ENCODE results near the gene MYLK. TPM values are rescaled to one million over a fixed set of nuclear protein-coding genes. Genes with fewer than 3 reads are reported as not detected.

MYLK gene
- total RNA-seq, 1 donor from 2014 or later, result 2.6 TPM

GRCh38 chr3:123642182-123642956 lies 241.8 kb downstream of the MYLK start:
- TF ChIP-seq CTCF (IDR thresholded peaks at IDR 0.05; ENCODE audit: insufficient read depth, low read length, severe bottlenecking), result peak; percentile 92
- no peak overlapping the region for H3K4me3 ChIP-seq (ENCODE audit: low read depth, low read length)
- peak; percentile 76 for DNase-seq (ENCODE audit: low read depth)
- peak; percentile 76 for FAIRE-seq
- H3K27me3 ChIP-seq (ENCODE audit: control insufficient read depth, insufficient read depth, low read length), result no peaks in the 10 kb centered on the region
- no peaks in the 10 kb centered on the region for H3K36me3 ChIP-seq (ENCODE audit: control insufficient read depth, insufficient read depth, low read length)

DNA sequence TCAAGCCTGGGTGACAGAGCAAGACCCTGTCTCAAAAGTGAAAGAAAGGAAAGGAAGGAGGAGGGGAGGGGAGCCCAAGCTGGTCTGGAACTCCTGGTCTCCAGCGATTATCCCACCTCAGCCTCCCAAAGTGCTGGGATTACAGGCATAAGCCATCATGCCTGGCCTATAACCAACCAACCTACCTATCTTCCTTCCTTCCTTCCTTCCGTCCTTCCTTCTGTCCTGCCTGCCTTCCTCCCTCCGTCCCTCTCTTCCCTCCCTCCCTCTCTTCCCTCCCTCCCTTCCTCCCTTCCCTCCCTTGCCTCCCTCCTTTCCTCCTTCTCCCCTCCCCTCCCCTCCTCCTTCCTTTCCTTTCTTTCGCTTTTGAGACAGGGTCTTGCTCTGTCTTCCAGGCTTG lies 242.6 kb downstream of the MYLK start:
- no peaks in the 10 kb centered on the region for H3K27me3 ChIP-seq (ENCODE audit: control insufficient read depth, insufficient read depth, low read length)
- no peaks in the 10 kb centered on the region for H3K36me3 ChIP-seq (ENCODE audit: control insufficient read depth, insufficient read depth, low read length)
- FAIRE-seq (no peak), DNase-seq (ENCODE audit: low read depth) (no peak)
- TF ChIP-seq CTCF (IDR thresholded peaks at IDR 0.05; ENCODE audit: insufficient read depth, low read length, severe bottlenecking), result no peak
- H3K4me3 ChIP-seq (ENCODE audit: low read depth, low read length), result no peak overlapping the region

DNA sequence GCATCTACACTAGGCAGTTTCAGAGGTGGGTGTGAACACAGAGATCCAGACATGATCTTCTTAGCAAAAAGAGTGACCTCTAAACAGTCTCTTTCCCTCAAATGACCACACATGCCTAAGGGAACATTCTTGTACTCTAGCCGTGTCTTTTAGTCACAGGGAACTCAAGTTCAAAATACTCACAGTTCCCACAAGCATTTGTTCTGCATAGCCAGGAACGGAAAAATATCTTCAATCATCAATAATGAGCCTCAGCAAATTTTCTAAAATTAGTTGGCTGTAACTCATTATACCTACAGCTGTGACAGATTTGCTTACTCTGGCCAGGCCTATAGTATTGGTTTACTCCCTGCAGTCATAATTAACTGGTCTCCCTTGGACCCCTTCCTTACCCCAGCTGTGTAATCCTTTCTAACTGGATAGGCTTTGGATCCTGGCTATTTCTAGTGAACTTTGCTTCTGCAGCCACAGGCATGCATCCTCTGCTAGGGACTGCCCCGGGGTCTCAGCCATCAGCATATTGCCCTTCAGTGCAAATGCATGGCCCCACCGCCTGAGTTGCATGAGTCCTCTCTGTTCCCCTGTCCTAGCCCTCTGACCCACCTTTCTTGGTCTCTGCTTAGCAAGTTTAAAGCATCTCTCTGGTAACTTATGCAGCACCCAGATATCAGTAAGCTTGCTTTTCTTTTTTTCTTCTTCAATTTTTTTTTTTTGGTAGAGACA lies 243.2 kb downstream of the MYLK start:
- DNase-seq (ENCODE audit: low read depth), result no peak
- FAIRE-seq, result no peak
- Histone ChIP-seq H3K27me3 (ENCODE audit: control insufficient read depth, insufficient read depth, low read length) (no peaks in the 10 kb centered on the region), H3K36me3 (ENCODE audit: control insufficient read depth, insufficient read depth, low read length) (no peaks in the 10 kb centered on the region), H3K4me3 (ENCODE audit: low read depth, low read length) (no peak overlapping the region)
- TF ChIP-seq CTCF (IDR thresholded peaks at IDR 0.05; ENCODE audit: insufficient read depth, low read length, severe bottlenecking), result no peak

GRCh38 chr3:123640311-123640710 lies 243.8 kb downstream of the MYLK start:
- H3K4me3 ChIP-seq (ENCODE audit: low read depth, low read length), result no peak overlapping the region
- DNase-seq (ENCODE audit: low read depth) (no peak), FAIRE-seq (no peak)
- no peaks in the 10 kb centered on the region for H3K36me3 ChIP-seq (ENCODE audit: control insufficient read depth, insufficient read depth, low read length)
- TF ChIP-seq CTCF (IDR thresholded peaks at IDR 0.05; ENCODE audit: insufficient read depth, low read length, severe bottlenecking), result no peak
- H3K27me3 ChIP-seq (ENCODE audit: control insufficient read depth, insufficient read depth, low read length), result no peaks in the 10 kb centered on the region

DNA sequence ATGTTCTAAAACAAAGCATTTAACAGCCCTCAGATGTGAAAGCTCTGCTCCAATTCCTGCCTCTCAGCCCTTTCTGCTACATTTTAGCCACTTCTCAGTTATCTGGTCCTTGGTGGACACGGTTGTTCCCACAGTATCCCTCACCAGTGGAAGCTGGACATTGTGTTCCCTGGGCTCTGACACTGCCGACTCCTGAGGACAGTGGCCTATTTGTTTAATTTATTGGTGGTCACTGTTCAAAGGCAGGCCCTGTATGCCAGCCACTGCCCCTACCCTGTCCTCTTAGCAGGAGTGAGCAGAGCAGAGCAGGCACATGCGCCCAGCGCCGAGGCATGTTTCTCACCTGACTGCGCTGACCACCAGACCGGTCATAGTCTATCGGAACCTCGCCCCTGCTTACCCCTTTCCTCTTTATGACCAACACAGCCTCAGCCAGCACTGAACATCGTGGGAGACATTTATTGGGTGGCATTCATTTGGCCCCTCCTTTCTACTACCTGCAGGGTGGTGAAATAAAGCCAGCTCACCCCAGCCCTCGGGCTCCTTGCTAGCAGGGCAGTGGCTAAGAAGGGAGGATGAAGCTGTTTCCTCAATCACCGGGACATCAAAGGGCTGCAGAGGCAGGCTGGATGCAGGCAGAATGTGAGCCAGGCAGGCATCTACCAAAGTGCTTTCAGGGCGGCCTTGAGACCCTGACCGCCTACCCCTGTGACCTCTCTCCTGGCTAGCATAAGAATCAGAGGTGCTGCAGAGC lies 245.0 kb downstream of the MYLK start:
- no peak for DNase-seq (ENCODE audit: low read depth)
- Histone ChIP-seq H3K36me3 (ENCODE audit: control insufficient read depth, insufficient read depth, low read length) (no peaks in the 10 kb centered on the region), H3K27me3 (ENCODE audit: control insufficient read depth, insufficient read depth, low read length) (no peaks in the 10 kb centered on the region), H3K4me3 (ENCODE audit: low read depth, low read length) (no peak overlapping the region)
- TF ChIP-seq CTCF (IDR thresholded peaks at IDR 0.05; ENCODE audit: insufficient read depth, low read length, severe bottlenecking), result no peak
- FAIRE-seq, result peak; percentile 28

All from bronchial epithelial cell (primary cell).